ENCODE results near the gene LIN52. TPM values are rescaled to one million over a fixed set of nuclear protein-coding genes. Genes with fewer than 3 reads are reported as not detected.

LIN52 gene
- polyA plus RNA-seq, 3 donors, result 2.9 to 7.2 (median 4.8) TPM

- Mint-ChIP-seq H3K4me1 (peaks cover 23% of the 10 kb centered on the region), H3K36me3 (peaks cover 0 to 5% of the 10 kb centered on the region in 2 donors), H3K27ac (no peak overlapping the region), H3K27me3 (ENCODE audit: low read depth in 3 of 3) (peaks cover 91 to 100% (median 94%) of the 10 kb centered on the region in 3 donors), H3K9me3 (peaks cover 0 to 15% (median 5%) of the 10 kb centered on the region in 7 donors), H3K4me3 (peak overlapping the region; percentile 27 to 81)
- DNase-seq, result no peak
- peaks cover 70 to 95% of the 10 kb centered on the region in 2 donors for H3K27me3 ChIP-seq (ENCODE audit: control insufficient read depth in 2 of 2, insufficient read depth in 2 of 2, low read length in 2 of 2)
- H3K27ac ChIP-seq (ENCODE audit: low read depth in 1 of 2, low read length in 2 of 2), result no peak overlapping the region
- H3K4me2 ChIP-seq (replicated peaks; ENCODE audit: extremely low read depth, low read length, poor library complexity, severe bottlenecking), result peak overlapping the region; percentile 42
- no peaks in the 10 kb centered on the region for H3K36me3 ChIP-seq (replicated peaks in 1 of 2; ENCODE audit: control insufficient read depth in 1 of 2, insufficient read depth in 2 of 2, low read length in 2 of 2)
- no peak overlapping the region for H3K9ac ChIP-seq (ENCODE audit: insufficient read depth, low read length, poor library complexity, severe bottlenecking)
- H3K9me3 ChIP-seq (replicated peaks in 1 of 2; ENCODE audit: control insufficient read depth in 1 of 2, insufficient read depth in 1 of 2, low read length in 2 of 2), result peaks cover 0 to 47% of the 10 kb centered on the region in 2 donors
- H3K4me3 ChIP-seq (replicated peaks in 1 of 3; ENCODE audit: low read depth in 2 of 3, low read length in 3 of 3), result peak overlapping the region in 1 of 3 experiments; percentile 39
- no peak overlapping the region for H2AFZ ChIP-seq (ENCODE audit: insufficient read depth, low read depth, low read length, poor library complexity, severe bottlenecking)
- H3K79me2 ChIP-seq (ENCODE audit: insufficient read depth, low read length), result no peaks in the 10 kb centered on the region
- no peak for TF ChIP-seq CTCF (IDR thresholded peaks at IDR 0.05)
- H3K4me1 ChIP-seq (ENCODE audit: control insufficient read depth in 1 of 2, insufficient read depth in 2 of 2, low read length in 2 of 2), result peaks cover 14 to 15% of the 10 kb centered on the region in 2 donors
- no peaks in the 10 kb centered on the region for H4K20me1 ChIP-seq (ENCODE audit: insufficient read depth, low read length)
- intact Hi-C loops (cut with micrococcal nuclease), result no loop called here
- WGBS (ENCODE audit: insufficient coverage), result 3% methylated on average over 78 of the region's 80 CpGs
Measured at GRCh38 chr14:74240794-74241651, 156.3 kb downstream of the LIN52 start.

GRCh38 chr14:74241652-74242017 is 156.9 kb downstream of the LIN52 start:
- Histone ChIP-seq H3K36me3 (replicated peaks in 1 of 2; ENCODE audit: control insufficient read depth in 1 of 2, insufficient read depth in 2 of 2, low read length in 2 of 2) (no peaks in the 10 kb centered on the region), H3K9me3 (replicated peaks in 1 of 2; ENCODE audit: control insufficient read depth in 1 of 2, insufficient read depth in 1 of 2, low read length in 2 of 2) (peaks cover 0 to 47% of the 10 kb centered on the region in 2 donors), H2AFZ (ENCODE audit: insufficient read depth, low read depth, low read length, poor library complexity, severe bottlenecking) (no peak overlapping the region), H3K4me3 (replicated peaks in 1 of 3; ENCODE audit: low read depth in 2 of 3, low read length in 3 of 3) (no peak overlapping the region), H3K4me2 (replicated peaks; ENCODE audit: extremely low read depth, low read length, poor library complexity, severe bottlenecking) (no peak overlapping the region), H3K27me3 (ENCODE audit: control insufficient read depth in 2 of 2, insufficient read depth in 2 of 2, low read length in 2 of 2) (peaks cover 70 to 98% of the 10 kb centered on the region in 2 donors), H4K20me1 (ENCODE audit: insufficient read depth, low read length) (no peaks in the 10 kb centered on the region), H3K9ac (ENCODE audit: insufficient read depth, low read length, poor library complexity, severe bottlenecking) (no peak overlapping the region), H3K27ac (ENCODE audit: low read depth in 1 of 2, low read length in 2 of 2) (no peak overlapping the region), H3K79me2 (ENCODE audit: insufficient read depth, low read length) (no peaks in the 10 kb centered on the region), H3K4me1 (ENCODE audit: control insufficient read depth in 1 of 2, insufficient read depth in 2 of 2, low read length in 2 of 2) (peaks cover 14 to 15% of the 10 kb centered on the region in 2 donors)
- H3K9me3 Mint-ChIP-seq, result peaks cover 0 to 15% (median 5%) of the 10 kb centered on the region in 7 donors
- intact Hi-C loops (cut with micrococcal nuclease), result no loop called here
- H3K4me3 Mint-ChIP-seq, result peak overlapping the region; percentile 27 to 77
- H3K27ac Mint-ChIP-seq, result peak overlapping the region in 1 of 7 donors; percentile 6
- peaks cover 23% of the 10 kb centered on the region for H3K4me1 Mint-ChIP-seq
- H3K36me3 Mint-ChIP-seq, result peaks cover 0 to 5% of the 10 kb centered on the region in 2 donors
- H3K27me3 Mint-ChIP-seq (ENCODE audit: low read depth in 3 of 3), result peaks cover 87 to 100% (median 91%) of the 10 kb centered on the region in 3 donors
- DNase-seq, result no peak
- WGBS (ENCODE audit: insufficient coverage), result 4% methylated on average over 10 of the region's 14 CpGs
- no peak for TF ChIP-seq CTCF (IDR thresholded peaks at IDR 0.05)

Measured in CD14-positive monocyte (primary cell).